H9 (cell line): ENCODE results near the gene STOX2. TPM values are rescaled to one million over a fixed set of nuclear protein-coding genes. Genes with fewer than 3 reads are reported as not detected.

ENCODE experiments used
- DNase-seq: peaks from one replicate; pipeline ENCODE4 v3.0.0-alpha.2; 2017
- H2AFZ ChIP-seq: one replicate; pipeline ENCODE4 v1.6.1; 2013; ENCODE audit warnings: mild to moderate bottlenecking, low read length, control low read depth, moderate library complexity
- H2AK5ac ChIP-seq: 2 replicates; pipeline ENCODE4 v1.6.1; 2013; ENCODE audit warnings: low read length, control low read depth, mixed read lengths; ENCODE audit not compliant: insufficient read length
- H2BK120ac ChIP-seq: one replicate; pipeline ENCODE4 v1.6.1; 2013; ENCODE audit warnings: low read depth, mild to moderate bottlenecking, low read length, control low read depth, inconsistent platforms; ENCODE audit not compliant: poor library complexity, severe bottlenecking
- H2BK12ac ChIP-seq: 2 replicates; pipeline ENCODE4 v1.6.1; 2013; ENCODE audit warnings: low read length, control low read depth, mixed read lengths, low read depth; ENCODE audit not compliant: insufficient read length
- H2BK15ac ChIP-seq: 2 replicates; pipeline ENCODE4 v1.6.1; 2013; ENCODE audit warnings: low read depth, low read length, control low read depth
- H2BK20ac ChIP-seq: one replicate; pipeline ENCODE4 v1.6.1; 2013; ENCODE audit warnings: low read depth, mild to moderate bottlenecking, low read length, control low read depth, inconsistent platforms; ENCODE audit not compliant: poor library complexity, severe bottlenecking
- H2BK5ac ChIP-seq: 2 replicates; pipeline ENCODE4 v1.6.1; 2013; ENCODE audit warnings: low read length, control low read depth, mixed read lengths; ENCODE audit not compliant: insufficient read length
- H3K14ac ChIP-seq: 2 replicates; pipeline ENCODE4 v1.6.1; 2013; ENCODE audit warnings: low read length, control low read depth; ENCODE audit not compliant: insufficient read depth
- H3K18ac ChIP-seq: 2 replicates; pipeline ENCODE4 v1.6.1; 2013; ENCODE audit warnings: low read depth, mild to moderate bottlenecking, mixed read lengths, low read length, control low read depth; ENCODE audit not compliant: insufficient read length
- H3K23ac ChIP-seq: 2 replicates; pipeline ENCODE4 v1.6.1; 2013; ENCODE audit warnings: low read length, control low read depth, mixed read lengths, low read depth; ENCODE audit not compliant: insufficient read length
- H3K23me2 ChIP-seq: 2 replicates; pipeline ENCODE4 v1.6.1; 2013; ENCODE audit warnings: low read depth, mild to moderate bottlenecking, mixed read lengths, low read length, control low read depth; ENCODE audit not compliant: insufficient read length, poor library complexity, severe bottlenecking
- H3K27ac ChIP-seq: 2 replicates; pipeline ENCODE4 v1.5.1; 2013; ENCODE audit warnings: low read length, control low read depth, mixed read lengths, low read depth; ENCODE audit not compliant: insufficient read length
- H3K27me3 ChIP-seq: 2 replicates; pipeline ENCODE4 v1.6.1; 2013; ENCODE audit warnings: low read length, control low read depth, inconsistent platforms; ENCODE audit not compliant: insufficient read depth
- H3K4ac ChIP-seq: 2 replicates; pipeline ENCODE4 v1.6.1; 2013; ENCODE audit warnings: low read depth, mild to moderate bottlenecking, control low read depth, inconsistent platforms, low read length, moderate library complexity
- H3K4me1 ChIP-seq: 2 replicates; pipeline ENCODE4 v1.6.1; 2013; ENCODE audit warnings: low read length, control low read depth, inconsistent platforms; ENCODE audit not compliant: insufficient read depth
- H3K4me2 ChIP-seq: 2 replicates; pipeline ENCODE4 v1.6.1; 2013; ENCODE audit warnings: low read length, control low read depth, mixed read lengths; ENCODE audit not compliant: insufficient read length, insufficient read depth
- H3K56ac ChIP-seq: 2 replicates; pipeline ENCODE4 v1.6.1; 2013; ENCODE audit warnings: low read depth, mild to moderate bottlenecking, mixed read lengths, low read length, control low read depth; ENCODE audit not compliant: insufficient read length
- H3K79me1 ChIP-seq: 2 replicates; pipeline ENCODE4 v1.6.1; 2013; ENCODE audit warnings: low read depth, mild to moderate bottlenecking, moderate library complexity, low read length, control low read depth, inconsistent platforms; ENCODE audit not compliant: insufficient read depth, poor library complexity, severe bottlenecking
- H3K79me2 ChIP-seq: 2 replicates; pipeline ENCODE4 v1.6.1; 2013; ENCODE audit warnings: low read length, control low read depth, inconsistent platforms; ENCODE audit not compliant: insufficient read depth
- H3K9ac ChIP-seq: 2 replicates; pipeline ENCODE4 v1.6.1; 2013; ENCODE audit warnings: low read length, control low read depth, mixed read lengths; ENCODE audit not compliant: insufficient read length; ENCODE audit errors: extremely low read depth
- H3K9me3 ChIP-seq: one replicate; pipeline ENCODE4 v1.6.1; 2013; ENCODE audit warnings: low read depth, low read length, inconsistent platforms; ENCODE audit not compliant: control insufficient read depth
- H3T11ph ChIP-seq: one replicate; pipeline ENCODE4 v1.6.1; 2013; ENCODE audit warnings: mild to moderate bottlenecking, low read length, control low read depth, inconsistent platforms
- H4K20me1 ChIP-seq: one replicate; pipeline ENCODE4 v1.6.1; 2013; ENCODE audit not compliant: control insufficient read depth, insufficient read length, insufficient read depth
- H4K5ac ChIP-seq: 2 replicates; pipeline ENCODE4 v1.6.1; 2013; ENCODE audit warnings: low read depth, mild to moderate bottlenecking, mixed read lengths, low read length, control low read depth; ENCODE audit not compliant: insufficient read length
- H4K8ac ChIP-seq: replicated peaks from 2 replicates; pipeline ENCODE4 v1.6.1; 2013; ENCODE audit warnings: low read length, control low read depth, mixed read lengths, low read depth; ENCODE audit not compliant: insufficient read length
- H4K91ac ChIP-seq: 2 replicates; pipeline ENCODE4 v1.6.1; 2013; ENCODE audit warnings: low read depth, mild to moderate bottlenecking, moderate library complexity, mixed read lengths, low read length, control low read depth; ENCODE audit not compliant: insufficient read length
- H3K27ac Mint-ChIP-seq, 3 experiments: 2 replicates in 2 of 3; 3 replicates in 1 of 3; pipeline ENCODE4 v1.8.0; 2020 to 2021; ENCODE audit warnings: mixed read lengths in 3 of 3, mild to moderate bottlenecking in 1 of 3, moderate library complexity in 1 of 3
- H3K27me3 Mint-ChIP-seq: 2 replicates; pipeline ENCODE4 v1.8.0; 2021; ENCODE audit warnings: low read depth, mild to moderate bottlenecking, moderate library complexity, mixed read lengths
- H3K36me3 Mint-ChIP-seq, 3 experiments: 2 replicates in 2 of 3; 3 replicates in 1 of 3; pipeline ENCODE4 v1.8.0; 2020 to 2021; ENCODE audit warnings: low read depth in 3 of 3, mixed read lengths in 3 of 3; ENCODE audit not compliant: insufficient read depth in 1 of 3
- H3K4me1 Mint-ChIP-seq, 2 experiments: 2 replicates each; pipeline ENCODE4 v1.8.0; 2020; ENCODE audit warnings: mixed read lengths in 2 of 2
- H3K4me3 Mint-ChIP-seq, 2 experiments: 2 replicates in 1 of 2; 3 replicates in 1 of 2; pipeline ENCODE4 v1.8.0; 2020 to 2021; ENCODE audit warnings: mild to moderate bottlenecking in 2 of 2, mixed read lengths in 2 of 2, moderate library complexity in 1 of 2
- H3K9me3 Mint-ChIP-seq, 2 experiments: 2 replicates in 1 of 2; 3 replicates in 1 of 2; pipeline ENCODE4 v1.8.0; 2020; ENCODE audit warnings: mild to moderate bottlenecking in 2 of 2, mixed read lengths in 2 of 2, moderate library complexity in 1 of 2
- CTCF ChIP-seq: fragments of 200-600 bp; sonication (generic); conservative IDR thresholded peaks from 3 replicates; pipeline ENCODE4 v1.8.0; 2021; ENCODE audit warnings: antibody characterized with exemption, mild to moderate bottlenecking
- WGBS: extraction: QIAGEN DNeasy Blood & Tissue Kit; methylation state at CpG from one replicate; pipeline ENCODE4 v1.1.7; 2013; ENCODE audit warnings: missing lambda C conversion rate, low lambda C conversion rate, mixed read lengths; ENCODE audit not compliant: insufficient read length; ENCODE audit errors: extremely low coverage; 5-methylcytosine and 5-hydroxymethylcytosine counted together
- total RNA-seq: library from RNA; stranded (reverse); gene quantifications from 2 replicates; pipeline ENCODE4 v1.2.1, GENCODE V29; 2021

STOX2 gene
- total RNA-seq, 1 experiment from 2014 or later: 28.2 TPM

DNA sequence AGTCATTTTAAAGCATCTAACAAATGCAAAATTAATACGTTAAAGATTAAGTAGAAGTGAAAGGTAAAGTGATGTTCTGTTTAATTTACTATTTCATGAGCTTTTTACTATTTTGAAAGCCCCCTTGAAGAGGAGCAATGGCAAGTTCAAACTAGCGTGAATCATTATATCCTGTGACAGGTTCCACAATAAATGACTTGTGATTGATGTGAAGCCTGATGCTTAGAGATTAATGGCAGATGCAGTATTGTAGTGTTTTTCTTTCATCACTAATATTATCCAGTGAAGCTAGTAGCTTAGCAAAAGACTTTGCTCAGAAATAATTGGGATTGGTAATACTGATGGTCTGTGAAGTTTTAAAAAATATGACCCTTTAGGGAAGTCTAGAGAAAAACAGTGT is 57.3 kb downstream of the STOX2 start:
- no peak overlapping the region for H2BK15ac ChIP-seq
- H3T11ph ChIP-seq: no peak overlapping the region
- Mint-ChIP-seq H3K36me3 (no peaks in the 10 kb centered on the region), H3K9me3 (no peaks in the 10 kb centered on the region), H3K27ac (no peak overlapping the region), H3K27me3 (no peaks in the 10 kb centered on the region), H3K4me1 (peaks cover 25 to 34% of the 10 kb centered on the region in 2 experiments), H3K4me3 (no peak overlapping the region)
- H4K5ac ChIP-seq: no peak overlapping the region
- H3K27ac ChIP-seq: no peak overlapping the region
- no peaks in the 10 kb centered on the region for H3K79me1 ChIP-seq
- H2AFZ ChIP-seq: no peak overlapping the region
- H3K4ac ChIP-seq: no peak overlapping the region
- no peak overlapping the region for H2BK120ac ChIP-seq
- DNase-seq: no peak
- no peak for TF ChIP-seq CTCF
- H2BK12ac ChIP-seq: no peak overlapping the region
- H3K18ac ChIP-seq: no peak overlapping the region
- peaks cover 10% of the 10 kb centered on the region; the same call in 1 of the 2 replicates for H3K4me1 ChIP-seq
- no peaks in the 10 kb centered on the region for H3K9me3 ChIP-seq
- H2BK5ac ChIP-seq: no peak overlapping the region
- no peak overlapping the region for H4K8ac ChIP-seq
- peaks cover 5% of the 10 kb centered on the region; the same call in 1 of the 2 replicates for H3K79me2 ChIP-seq
- no peak overlapping the region for H3K9ac ChIP-seq
- no peak overlapping the region for H3K23ac ChIP-seq
- no peaks in the 10 kb centered on the region for H4K20me1 ChIP-seq
- H3K27me3 ChIP-seq: no peaks in the 10 kb centered on the region; the same call in 1 of the 2 replicates
- H3K14ac ChIP-seq: no peak overlapping the region
- no peaks in the 10 kb centered on the region for H3K23me2 ChIP-seq
- WGBS: no CpG with 5 or more reads among the region's 2 CpGs
- H3K4me2 ChIP-seq: no peak overlapping the region
- H2AK5ac ChIP-seq: no peak overlapping the region
- H2BK20ac ChIP-seq: no peak overlapping the region
- no peak overlapping the region for H3K56ac ChIP-seq
- H4K91ac ChIP-seq: no peak overlapping the region
